ENCODE data around the gene OPHN1.

OPHN1 gene

GRCh38 chrX:68463880-68464279, 30.6 kb upstream of the OPHN1 start:
- no peaks in the 10 kb centered on the region for H3F3A ChIP-seq (ENCODE audit: control insufficient read depth, insufficient read depth)
- H3K4me2 ChIP-seq (ENCODE audit: low read length) = no peak overlapping the region
- H4K20me1 ChIP-seq (ENCODE audit: control insufficient read depth, insufficient read depth, low read depth, low read length) = no peaks in the 10 kb centered on the region
- no peaks in the 10 kb centered on the region for H3K4me1 ChIP-seq (ENCODE audit: control insufficient read depth, low read length)
- no peak for TF ChIP-seq CTCF (IDR thresholded peaks at IDR 0.05; ENCODE audit: low read depth, low read length, poor library complexity, severe bottlenecking)
- TF ChIP-seq EZH2phosphoT487 (IDR thresholded peaks at IDR 0.05; ENCODE audit: borderline replicate concordance, low read length) = no peak
- no peak overlapping the region for H3K4me3 ChIP-seq (ENCODE audit: low read length)
- H3K27ac ChIP-seq (ENCODE audit: low read depth, low read length) = no peak overlapping the region
- H3K9me3 ChIP-seq (ENCODE audit: control insufficient read depth, insufficient read depth, low read length) = no peaks in the 10 kb centered on the region
- no peaks in the 10 kb centered on the region for H3K9me2 ChIP-seq (replicated peaks; ENCODE audit: control insufficient read depth, low read length)
- no peaks in the 10 kb centered on the region for H3K79me2 ChIP-seq (ENCODE audit: control insufficient read depth, low read length)
- H3K27me3 ChIP-seq (ENCODE audit: control insufficient read depth, low read length) = no peaks in the 10 kb centered on the region
- no peaks in the 10 kb centered on the region for H3K36me3 ChIP-seq (ENCODE audit: control insufficient read depth, low read length)

GRCh38 chrX:68462653-68463052, 29.4 kb upstream of the OPHN1 start:
- Histone ChIP-seq H3K79me2 (ENCODE audit: control insufficient read depth, low read length) (no peaks in the 10 kb centered on the region), H3K9me2 (replicated peaks; ENCODE audit: control insufficient read depth, low read length) (no peaks in the 10 kb centered on the region), H3K4me3 (ENCODE audit: low read length) (no peak overlapping the region), H3K27ac (ENCODE audit: low read depth, low read length) (no peak overlapping the region), H3K4me1 (ENCODE audit: control insufficient read depth, low read length) (no peaks in the 10 kb centered on the region), H3K4me2 (ENCODE audit: low read length) (peak overlapping the region; percentile 19; the same call in 1 of the 2 replicates), H3K27me3 (ENCODE audit: control insufficient read depth, low read length) (no peaks in the 10 kb centered on the region), H3K9me3 (ENCODE audit: control insufficient read depth, insufficient read depth, low read length) (no peaks in the 10 kb centered on the region), H3F3A (ENCODE audit: control insufficient read depth, insufficient read depth) (no peaks in the 10 kb centered on the region), H4K20me1 (ENCODE audit: control insufficient read depth, insufficient read depth, low read depth, low read length) (no peaks in the 10 kb centered on the region), H3K36me3 (ENCODE audit: control insufficient read depth, low read length) (no peaks in the 10 kb centered on the region)
- TF ChIP-seq CTCF (IDR thresholded peaks at IDR 0.05; ENCODE audit: low read depth, low read length, poor library complexity, severe bottlenecking) (peak; percentile 63), EZH2phosphoT487 (IDR thresholded peaks at IDR 0.05; ENCODE audit: borderline replicate concordance, low read length) (no peak)

GRCh38 chrX:68462197-68462596, 28.9 kb upstream of the OPHN1 start:
- no peak overlapping the region for H3K27ac ChIP-seq (ENCODE audit: low read depth, low read length)
- no peaks in the 10 kb centered on the region for H3K79me2 ChIP-seq (ENCODE audit: control insufficient read depth, low read length)
- H3K4me3 ChIP-seq (ENCODE audit: low read length) = no peak overlapping the region
- TF ChIP-seq CTCF (IDR thresholded peaks at IDR 0.05; ENCODE audit: low read depth, low read length, poor library complexity, severe bottlenecking) (no peak), EZH2phosphoT487 (IDR thresholded peaks at IDR 0.05; ENCODE audit: borderline replicate concordance, low read length) (no peak)
- no peaks in the 10 kb centered on the region for H3K36me3 ChIP-seq (ENCODE audit: control insufficient read depth, low read length)
- H3K4me2 ChIP-seq (ENCODE audit: low read length) = no peak overlapping the region
- no peaks in the 10 kb centered on the region for H3K9me3 ChIP-seq (ENCODE audit: control insufficient read depth, insufficient read depth, low read length)
- no peaks in the 10 kb centered on the region for H3K9me2 ChIP-seq (replicated peaks; ENCODE audit: control insufficient read depth, low read length)
- H3F3A ChIP-seq (ENCODE audit: control insufficient read depth, insufficient read depth) = no peaks in the 10 kb centered on the region
- H3K27me3 ChIP-seq (ENCODE audit: control insufficient read depth, low read length) = no peaks in the 10 kb centered on the region
- H4K20me1 ChIP-seq (ENCODE audit: control insufficient read depth, insufficient read depth, low read depth, low read length) = no peaks in the 10 kb centered on the region
- no peaks in the 10 kb centered on the region for H3K4me1 ChIP-seq (ENCODE audit: control insufficient read depth, low read length)

GRCh38 chrX:68461576-68461975, 28.3 kb upstream of the OPHN1 start:
- Histone ChIP-seq H3K4me3 (ENCODE audit: low read length) (no peak overlapping the region), H3K79me2 (ENCODE audit: control insufficient read depth, low read length) (no peaks in the 10 kb centered on the region), H3K4me2 (ENCODE audit: low read length) (no peak overlapping the region), H4K20me1 (ENCODE audit: control insufficient read depth, insufficient read depth, low read depth, low read length) (no peaks in the 10 kb centered on the region), H3K9me2 (replicated peaks; ENCODE audit: control insufficient read depth, low read length) (no peaks in the 10 kb centered on the region), H3K4me1 (ENCODE audit: control insufficient read depth, low read length) (no peaks in the 10 kb centered on the region), H3K9me3 (ENCODE audit: control insufficient read depth, insufficient read depth, low read length) (no peaks in the 10 kb centered on the region), H3K27me3 (ENCODE audit: control insufficient read depth, low read length) (no peaks in the 10 kb centered on the region), H3F3A (ENCODE audit: control insufficient read depth, insufficient read depth) (no peaks in the 10 kb centered on the region), H3K36me3 (ENCODE audit: control insufficient read depth, low read length) (no peaks in the 10 kb centered on the region), H3K27ac (ENCODE audit: low read depth, low read length) (no peak overlapping the region)
- TF ChIP-seq EZH2phosphoT487 (IDR thresholded peaks at IDR 0.05; ENCODE audit: borderline replicate concordance, low read length) (no peak), CTCF (IDR thresholded peaks at IDR 0.05; ENCODE audit: low read depth, low read length, poor library complexity, severe bottlenecking) (no peak)

Data from DOHH2 (cell line).